Measurements from ENCODE around the gene TMEM30A.

DNA sequence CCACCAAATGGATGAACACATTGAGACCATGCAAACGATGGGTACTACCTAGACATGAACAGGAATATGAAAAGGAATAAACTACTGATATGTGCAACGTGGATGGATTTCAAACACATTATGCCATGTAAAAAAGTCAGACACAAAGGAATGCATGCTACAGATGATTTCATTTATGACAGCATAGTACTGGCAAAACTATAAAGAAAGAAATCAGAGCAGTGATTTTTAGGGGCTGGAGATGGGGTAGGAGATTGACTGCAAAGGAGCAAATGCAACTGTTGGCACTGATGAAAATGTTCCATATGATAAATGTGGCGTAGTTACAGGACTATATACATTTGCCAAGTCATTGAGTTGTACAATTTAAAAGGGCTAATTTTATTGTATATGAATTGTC is 65.3 kb downstream of the TMEM30A start:
- TF ChIP-seq SUZ12 (IDR thresholded peaks at IDR 0.05; ENCODE audit: extremely low read depth, insufficient read depth, insufficient read length) (no peak), YY1 (IDR thresholded peaks at IDR 0.05; ENCODE audit: insufficient read depth, insufficient read length) (no peak), ZNF274 (IDR thresholded peaks at IDR 0.05; ENCODE audit: low read depth, low read length) (no peak)
